ENCODE data around the gene TASOR2. TPM values are rescaled to one million over a fixed set of nuclear protein-coding genes. Genes with fewer than 3 reads are reported as not detected.

TASOR2 gene
- polyA plus RNA-seq, 1 experiment, result 27.1 TPM

DNA sequence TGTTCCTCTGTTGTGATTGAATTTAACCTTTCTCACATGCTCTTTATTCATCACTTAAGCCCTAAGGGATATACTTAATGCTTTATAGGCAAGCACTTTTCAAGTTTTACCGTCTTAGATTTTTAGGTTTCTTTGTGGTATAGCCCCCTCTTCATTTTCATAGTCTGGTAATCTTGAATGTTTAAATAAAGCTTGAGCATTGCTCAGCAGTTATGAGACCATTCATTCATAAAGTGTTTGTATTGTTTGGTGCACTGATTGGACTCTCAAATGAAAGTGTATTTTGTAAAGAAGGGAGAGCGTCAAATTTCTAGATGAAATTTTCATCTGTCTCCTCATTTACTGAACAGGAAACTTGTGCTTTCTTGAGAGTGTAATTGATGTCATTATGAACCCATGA, 25.2 kb downstream of the TASOR2 start:
- Histone ChIP-seq H3K36me3 (ENCODE audit: control insufficient read depth, insufficient read depth, low read length) (no peaks in the 10 kb centered on the region), H3K27me3 (ENCODE audit: control insufficient read depth, insufficient read depth, low read length) (no peaks in the 10 kb centered on the region), H3K4me3 (ENCODE audit: low read depth, low read length) (no peak overlapping the region)
- DNase-seq (ENCODE audit: low read depth), result no peak
- ChIA-PET POLR2A (no interaction called here), CTCF (interaction anchor here (1.7 kb wide), 1 partner anchor 9 kb away, joined by 4 read pairs; no protein-coding TSS in a partner anchor)
- TF ChIP-seq, protein P1, sequence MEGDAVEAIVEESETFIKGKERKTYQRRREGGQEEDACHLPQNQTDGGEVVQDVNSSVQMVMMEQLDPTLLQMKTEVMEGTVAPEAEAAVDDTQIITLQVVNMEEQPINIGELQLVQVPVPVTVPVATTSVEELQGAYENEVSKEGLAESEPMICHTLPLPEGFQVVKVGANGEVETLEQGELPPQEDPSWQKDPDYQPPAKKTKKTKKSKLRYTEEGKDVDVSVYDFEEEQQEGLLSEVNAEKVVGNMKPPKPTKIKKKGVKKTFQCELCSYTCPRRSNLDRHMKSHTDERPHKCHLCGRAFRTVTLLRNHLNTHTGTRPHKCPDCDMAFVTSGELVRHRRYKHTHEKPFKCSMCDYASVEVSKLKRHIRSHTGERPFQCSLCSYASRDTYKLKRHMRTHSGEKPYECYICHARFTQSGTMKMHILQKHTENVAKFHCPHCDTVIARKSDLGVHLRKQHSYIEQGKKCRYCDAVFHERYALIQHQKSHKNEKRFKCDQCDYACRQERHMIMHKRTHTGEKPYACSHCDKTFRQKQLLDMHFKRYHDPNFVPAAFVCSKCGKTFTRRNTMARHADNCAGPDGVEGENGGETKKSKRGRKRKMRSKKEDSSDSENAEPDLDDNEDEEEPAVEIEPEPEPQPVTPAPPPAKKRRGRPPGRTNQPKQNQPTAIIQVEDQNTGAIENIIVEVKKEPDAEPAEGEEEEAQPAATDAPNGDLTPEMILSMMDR (IDR thresholded peaks at IDR 0.05; ENCODE audit: insufficient read depth, low read depth, low read length), result no peak

DNA sequence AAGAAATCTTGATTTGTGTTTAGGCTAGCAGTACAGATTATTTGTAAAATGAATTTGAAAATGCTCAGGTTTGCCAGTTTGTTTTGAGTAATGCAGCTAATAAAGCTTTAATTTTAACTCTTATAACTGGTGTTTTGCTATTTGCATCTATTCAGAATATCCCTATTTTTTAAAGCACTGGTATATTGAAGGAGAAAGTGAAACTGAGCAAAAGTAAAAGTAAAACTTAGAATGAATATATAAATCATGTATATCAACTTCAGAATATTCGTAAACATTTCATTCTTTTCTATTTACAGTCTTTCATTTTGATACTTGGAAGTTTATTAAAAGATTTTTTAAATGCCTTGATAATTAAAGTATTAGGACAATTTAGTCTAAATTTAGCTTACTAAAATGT, 26.2 kb downstream of the TASOR2 start:
- H3K27me3 ChIP-seq (ENCODE audit: control insufficient read depth, insufficient read depth, low read length), result no peaks in the 10 kb centered on the region
- POLR2A ChIA-PET, result no interaction called here
- CTCF ChIA-PET, result interaction anchor here (0.6 to 1.7 kb wide), 2 partner anchors 8 to 51 kb away, joined by 3 to 4 read pairs; no protein-coding TSS in a partner anchor
- TF ChIP-seq, protein P1 (IDR thresholded peaks at IDR 0.05; ENCODE audit: insufficient read depth, low read depth, low read length), result no peak
- no peak for DNase-seq (ENCODE audit: low read depth)
- H3K36me3 ChIP-seq (ENCODE audit: control insufficient read depth, insufficient read depth, low read length), result no peaks in the 10 kb centered on the region
- no peak overlapping the region for H3K4me3 ChIP-seq (ENCODE audit: low read depth, low read length)

DNA sequence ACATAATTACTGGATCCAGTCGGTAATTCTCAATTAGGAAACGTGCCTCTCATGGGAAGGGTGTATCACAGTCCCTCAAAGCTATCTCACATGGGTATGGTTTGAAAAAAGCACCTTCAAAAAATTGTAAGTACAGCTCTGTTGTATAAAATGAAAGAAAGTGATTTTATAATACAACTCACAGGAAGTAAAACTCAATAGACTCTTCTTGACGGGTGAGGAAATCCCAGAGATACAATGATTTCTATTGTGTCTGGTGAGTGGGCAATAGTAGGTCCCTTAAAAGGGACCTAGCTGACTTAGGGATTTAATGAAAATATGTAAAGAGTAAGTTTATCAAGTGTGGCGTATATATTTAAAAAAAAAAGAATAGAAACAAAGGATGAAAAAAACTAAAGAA, 27.0 kb downstream of the TASOR2 start:
- ChIA-PET CTCF (interaction anchor here (0.6 kb wide), 2 partner anchors 51 to 921 kb away, joined by 3 read pairs; no protein-coding TSS in a partner anchor), POLR2A (no interaction called here)
- Histone ChIP-seq H3K36me3 (ENCODE audit: control insufficient read depth, insufficient read depth, low read length) (no peaks in the 10 kb centered on the region), H3K4me3 (ENCODE audit: low read depth, low read length) (no peak overlapping the region), H3K27me3 (ENCODE audit: control insufficient read depth, insufficient read depth, low read length) (no peaks in the 10 kb centered on the region)
- no peak for DNase-seq (ENCODE audit: low read depth)
- TF ChIP-seq, protein P1 (IDR thresholded peaks at IDR 0.05; ENCODE audit: insufficient read depth, low read depth, low read length), result no peak

DNA sequence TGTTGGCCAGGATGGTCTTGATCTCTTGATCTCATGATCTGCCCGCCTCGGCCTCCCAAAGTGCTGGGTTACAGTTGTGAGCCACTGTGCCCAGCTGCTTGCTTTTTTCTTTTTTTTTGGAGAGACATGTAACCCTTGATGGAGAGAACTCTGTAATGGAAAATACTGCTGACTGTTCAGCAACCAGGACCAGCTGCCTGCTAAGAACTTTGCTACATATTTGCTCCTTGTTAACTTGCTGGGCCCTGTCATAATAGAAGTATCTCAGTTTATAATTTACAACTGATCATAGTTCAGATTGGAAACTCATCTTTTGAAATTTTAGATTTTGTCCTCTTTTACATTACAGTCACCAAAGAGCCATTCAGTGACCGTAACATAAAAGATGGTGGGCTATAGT, 34.9 kb downstream of the TASOR2 start:
- ChIA-PET POLR2A (no interaction called here), CTCF (interaction anchor here (1.2 kb wide), 1 partner anchor 10 kb away, joined by 4 read pairs; no protein-coding TSS in a partner anchor)
- TF ChIP-seq, protein P1 (IDR thresholded peaks at IDR 0.05; ENCODE audit: insufficient read depth, low read depth, low read length), result no peak
- Histone ChIP-seq H3K27me3 (ENCODE audit: control insufficient read depth, insufficient read depth, low read length) (no peaks in the 10 kb centered on the region), H3K36me3 (ENCODE audit: control insufficient read depth, insufficient read depth, low read length) (no peaks in the 10 kb centered on the region; the same call in 1 of the 2 replicates), H3K4me3 (ENCODE audit: low read depth, low read length) (no peak overlapping the region)
- DNase-seq (ENCODE audit: low read depth), result no peak

DNA sequence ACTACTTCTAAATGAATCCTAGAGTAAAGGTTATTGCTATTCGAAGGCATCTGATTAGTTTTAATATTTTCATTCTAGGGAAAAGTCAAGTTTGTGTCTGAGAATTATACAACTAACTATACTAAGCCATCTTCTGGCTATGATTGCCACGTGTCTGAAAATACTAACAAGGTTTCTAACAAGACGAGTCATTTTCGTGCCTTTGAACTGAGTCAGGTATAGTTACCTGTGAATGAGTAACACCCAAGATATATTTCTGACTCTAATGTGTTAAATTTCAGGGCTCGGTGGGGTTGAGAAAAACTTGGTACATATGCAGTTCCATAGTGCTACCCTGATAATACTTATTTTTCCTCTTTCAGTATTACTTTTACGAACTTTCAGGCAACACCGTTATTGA, 35.5 kb downstream of the TASOR2 start:
- POLR2A ChIA-PET, result no interaction called here
- CTCF ChIA-PET, result no interaction called here

More for the DNA sequence above, 35.5 kb downstream of the TASOR2 start:
- H3K4me3 ChIP-seq (ENCODE audit: low read depth, low read length), result no peak overlapping the region
- H3K36me3 ChIP-seq (ENCODE audit: control insufficient read depth, insufficient read depth, low read length), result no peaks in the 10 kb centered on the region; the same call in 1 of the 2 replicates
- TF ChIP-seq, protein P1 (IDR thresholded peaks at IDR 0.05; ENCODE audit: insufficient read depth, low read depth, low read length), result no peak
- no peaks in the 10 kb centered on the region for H3K27me3 ChIP-seq (ENCODE audit: control insufficient read depth, insufficient read depth, low read length)
- DNase-seq (ENCODE audit: low read depth), result no peak
